ENCODE data around the gene RNF220.

The RNF220 gene

GRCh38 chr1:44407430-44408211, 2.6 kb downstream of the RNF220 start:
- DNase-seq = no peak

GRCh38 chr1:44408212-44408582, 3.1 kb downstream of the RNF220 start:
- DNase-seq = peak; percentile 43

- DNase-seq = peak; percentile 54
Observed at GRCh38 chr1:44408632-44409602, 3.9 kb downstream of the RNF220 start.

- DNase-seq = no peak
Observed at GRCh38 chr1:44409757-44410156, 4.7 kb downstream of the RNF220 start.

GRCh38 chr1:44411861-44412260, 6.8 kb downstream of the RNF220 start:
- DNase-seq = no peak

- no peak for DNase-seq
Observed at GRCh38 chr1:44412601-44413000, 7.5 kb downstream of the RNF220 start.

GRCh38 chr1:44413740-44414139, 8.7 kb downstream of the RNF220 start:
- no peak for DNase-seq

GRCh38 chr1:44415013-44415412, 10.0 kb downstream of the RNF220 start:
- DNase-seq = no peak

- DNase-seq = no peak
Observed at GRCh38 chr1:44416408-44416807, 11.4 kb downstream of the RNF220 start.

GRCh38 chr1:44417351-44418021, 12.4 kb downstream of the RNF220 start:
- peak; percentile 74 for DNase-seq

GRCh38 chr1:44418022-44418673, 13.1 kb downstream of the RNF220 start:
- DNase-seq = no peak

- no peak for DNase-seq
Observed at GRCh38 chr1:44419901-44420300, 14.8 kb downstream of the RNF220 start.

- DNase-seq = no peak
Observed at GRCh38 chr1:44420535-44420934, 15.5 kb downstream of the RNF220 start.

GRCh38 chr1:44421446-44421884, 16.4 kb downstream of the RNF220 start:
- DNase-seq = no peak

- DNase-seq = no peak
Observed at GRCh38 chr1:44422161-44422560, 17.1 kb downstream of the RNF220 start.

- no peak for DNase-seq
Observed at GRCh38 chr1:44423591-44424537, 18.8 kb downstream of the RNF220 start.

GRCh38 chr1:44424747-44425146, 19.7 kb downstream of the RNF220 start:
- DNase-seq = no peak

- no peak for DNase-seq
Observed at GRCh38 chr1:44425341-44426082, 20.5 kb downstream of the RNF220 start.

- no peak for DNase-seq
Observed at GRCh38 chr1:44431861-44432260, 26.8 kb downstream of the RNF220 start.

- no peak for DNase-seq
Observed at GRCh38 chr1:44433209-44433608, 28.2 kb downstream of the RNF220 start.

Data from NCI-H2227 treated with DMSO at 0.1 percent for 48 hours (cell line).